Measurements from ENCODE around the gene POMZP3. TPM values are rescaled to one million over a fixed set of nuclear protein-coding genes. Genes with fewer than 3 reads are reported as not detected.
A peak's percentile ranks its signal among the peaks of the same experiment; 100 is the strongest.
"Not testable (repeated sequence)": the region's sequence is repeated elsewhere in the genome, so short reads cannot be mapped to it uniquely, and the experiment has no call there.

The POMZP3 gene
- total RNA-seq = 1 to 10 TPM in 1 of 2 donors, under 1 TPM in 1; 0.67 to 1.9 TPM
- 1 to 10 TPM; 1.8 to 3.0 TPM for polyA plus RNA-seq

DNA sequence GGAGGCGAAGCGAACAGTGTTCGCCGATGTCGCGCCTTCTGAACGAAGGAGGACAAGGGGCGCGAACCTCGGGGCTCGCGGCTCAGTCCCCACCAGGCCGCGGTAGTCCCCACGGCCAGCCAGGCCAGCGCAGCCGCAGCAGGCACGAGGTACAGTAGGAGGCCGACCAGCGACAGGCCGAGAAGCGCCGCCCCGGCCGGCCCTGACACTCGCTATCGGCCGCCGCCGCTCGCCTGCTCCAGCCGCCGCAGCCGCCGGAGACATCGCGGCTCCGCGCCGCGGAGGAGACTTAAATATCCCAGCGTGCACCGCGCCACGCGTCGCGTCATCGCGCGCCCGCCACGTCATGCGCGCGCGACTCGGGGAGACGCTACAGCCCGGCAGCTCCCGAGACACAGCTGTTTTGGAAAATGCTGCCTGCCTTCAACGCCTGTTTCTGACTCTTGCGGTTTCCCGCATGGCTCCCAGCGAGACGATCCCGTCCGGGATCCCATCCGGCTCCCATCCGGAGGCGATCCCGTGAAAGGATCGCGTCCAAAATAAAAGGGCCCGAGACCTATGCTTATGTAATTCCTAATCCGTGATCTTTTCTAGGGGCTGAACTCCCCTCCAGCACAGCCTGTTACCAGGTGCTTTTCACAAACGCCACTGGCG is at the start of gene POMZP3:
POMZP3 (minus strand) TSS at position 291 of the 654 bp plus-strand sequence. CDS start 1,215 bp downstream, outside the sequence.
- not testable (repeated sequence) for H3K36me3 ChIP-seq (ENCODE audit: control insufficient read depth in 4 of 4, insufficient read depth in 3 of 4, low read depth in 1 of 4, low read length in 3 of 4); H3K4me1 ChIP-seq (ENCODE audit: control insufficient read depth in 4 of 4, insufficient read depth in 4 of 4, low read length in 3 of 4); H3K27me3 ChIP-seq (ENCODE audit: control insufficient read depth in 4 of 4, insufficient read depth in 4 of 4, low read length in 3 of 4); H3K9me3 ChIP-seq (ENCODE audit: control insufficient read depth in 4 of 4, low read length in 3 of 4)
- peak within 1 kb of the TSS; percentile 54 to 60 (median 57) for H3K4me3 ChIP-seq (ENCODE audit: low read depth in 1 of 3, low read length in 3 of 3)
- peak within 1 kb of the TSS; percentile 53 to 81 for H3K9ac ChIP-seq (ENCODE audit: low read depth in 1 of 2, low read length in 2 of 2)
- WGBS = under 1% methylated on average over 37 of the region's 78 CpGs
- H3K27ac ChIP-seq (ENCODE audit: low read depth in 1 of 2, low read length in 2 of 2) = peak within 1 kb of the TSS; percentile 64 to 69
- DNase-seq (ENCODE audit: low spot score) = peak; percentile 57

DNA sequence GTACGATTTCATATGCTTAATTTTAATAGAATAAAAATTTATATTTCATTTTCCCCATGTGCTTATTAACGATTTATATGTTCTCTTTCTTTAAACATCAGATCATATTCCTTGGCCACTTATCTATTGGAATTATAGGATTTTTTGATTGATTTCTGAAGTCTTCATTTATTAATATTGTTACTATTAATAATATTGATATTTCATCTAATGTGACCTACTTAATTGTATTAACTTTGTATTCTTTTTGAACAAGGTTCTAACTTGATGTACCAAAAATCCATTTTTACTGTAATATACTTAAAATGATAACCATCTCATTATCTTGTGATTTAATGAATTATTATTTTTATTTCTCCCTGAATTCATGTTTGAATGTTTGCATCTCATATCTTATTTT is 48.7 kb upstream of the POMZP3 start:
- H3K36me3 ChIP-seq (ENCODE audit: control insufficient read depth in 4 of 4, insufficient read depth in 3 of 4, low read depth in 1 of 4, low read length in 3 of 4); DNase-seq (ENCODE audit: low spot score); H3K4me1 ChIP-seq (ENCODE audit: control insufficient read depth in 4 of 4, insufficient read depth in 4 of 4, low read length in 3 of 4); H3K27ac ChIP-seq (ENCODE audit: low read depth in 1 of 2, low read length in 2 of 2); H3K27me3 ChIP-seq (ENCODE audit: control insufficient read depth in 4 of 4, insufficient read depth in 4 of 4, low read length in 3 of 4); H3K4me3 ChIP-seq (ENCODE audit: low read depth in 1 of 3, low read length in 3 of 3); H3K9me3 ChIP-seq (ENCODE audit: control insufficient read depth in 4 of 4, low read length in 3 of 4); H3K9ac ChIP-seq (ENCODE audit: low read depth in 1 of 2, low read length in 2 of 2): not testable (repeated sequence)
- WGBS = 87% methylated on average over 2 of the region's 2 CpGs

DNA sequence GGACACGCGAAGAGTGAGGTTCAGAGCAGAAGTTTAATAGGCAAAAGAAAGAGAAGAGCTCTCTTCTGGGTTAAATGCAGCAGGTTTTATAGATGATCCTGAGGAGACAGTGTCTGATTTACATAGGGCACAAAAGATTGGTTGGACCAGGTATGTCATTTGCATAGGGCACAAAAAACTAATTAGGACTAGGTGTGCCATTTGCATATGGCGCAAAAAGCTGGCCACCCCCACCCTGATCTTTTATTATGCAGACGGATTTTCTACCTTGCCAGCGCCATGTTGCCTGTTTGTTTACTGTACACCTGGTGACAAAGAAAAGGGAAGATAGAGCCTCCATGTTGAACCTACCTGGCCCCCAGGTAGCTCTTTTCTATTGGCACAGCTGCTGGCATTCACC is 46.3 kb upstream of the POMZP3 start:
- not testable (repeated sequence) for H3K4me1 ChIP-seq (ENCODE audit: control insufficient read depth in 4 of 4, insufficient read depth in 4 of 4, low read length in 3 of 4); H3K27me3 ChIP-seq (ENCODE audit: control insufficient read depth in 4 of 4, insufficient read depth in 4 of 4, low read length in 3 of 4); H3K27ac ChIP-seq (ENCODE audit: low read depth in 1 of 2, low read length in 2 of 2); DNase-seq (ENCODE audit: low spot score); H3K9ac ChIP-seq (ENCODE audit: low read depth in 1 of 2, low read length in 2 of 2); H3K9me3 ChIP-seq (ENCODE audit: control insufficient read depth in 4 of 4, low read length in 3 of 4); H3K36me3 ChIP-seq (ENCODE audit: control insufficient read depth in 4 of 4, insufficient read depth in 3 of 4, low read depth in 1 of 4, low read length in 3 of 4); H3K4me3 ChIP-seq (ENCODE audit: low read depth in 1 of 3, low read length in 3 of 3)
- 96% methylated on average over 5 of the region's 5 CpGs for whole genome bisulfite sequencing

DNA sequence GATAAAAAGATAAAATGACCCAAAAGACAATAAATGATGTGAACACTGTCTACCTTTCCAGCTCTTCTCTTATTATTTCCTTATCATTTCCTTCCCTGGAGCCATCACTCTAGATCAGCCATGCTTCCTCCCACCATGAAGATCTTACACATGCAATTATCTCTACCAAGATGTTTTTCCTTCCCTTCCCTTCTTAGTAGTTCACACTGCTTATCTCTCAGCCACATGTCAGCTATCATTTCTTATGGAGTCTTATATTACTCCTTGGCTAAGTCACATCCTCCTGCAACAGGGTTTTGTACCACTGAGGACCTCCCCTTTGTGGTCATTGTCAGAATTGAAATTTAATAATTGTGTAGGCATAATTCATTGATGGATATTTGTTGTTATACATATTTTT is 32.1 kb upstream of the POMZP3 start:
- H3K36me3 ChIP-seq (ENCODE audit: control insufficient read depth in 4 of 4, insufficient read depth in 3 of 4, low read depth in 1 of 4, low read length in 3 of 4); H3K9me3 ChIP-seq (ENCODE audit: control insufficient read depth in 4 of 4, low read length in 3 of 4); H3K9ac ChIP-seq (ENCODE audit: low read depth in 1 of 2, low read length in 2 of 2); H3K27me3 ChIP-seq (ENCODE audit: control insufficient read depth in 4 of 4, insufficient read depth in 4 of 4, low read length in 3 of 4); H3K27ac ChIP-seq (ENCODE audit: low read depth in 1 of 2, low read length in 2 of 2); DNase-seq (ENCODE audit: low spot score); H3K4me1 ChIP-seq (ENCODE audit: control insufficient read depth in 4 of 4, insufficient read depth in 4 of 4, low read length in 3 of 4); H3K4me3 ChIP-seq (ENCODE audit: low read depth in 1 of 3, low read length in 3 of 3): not testable (repeated sequence)

DNA sequence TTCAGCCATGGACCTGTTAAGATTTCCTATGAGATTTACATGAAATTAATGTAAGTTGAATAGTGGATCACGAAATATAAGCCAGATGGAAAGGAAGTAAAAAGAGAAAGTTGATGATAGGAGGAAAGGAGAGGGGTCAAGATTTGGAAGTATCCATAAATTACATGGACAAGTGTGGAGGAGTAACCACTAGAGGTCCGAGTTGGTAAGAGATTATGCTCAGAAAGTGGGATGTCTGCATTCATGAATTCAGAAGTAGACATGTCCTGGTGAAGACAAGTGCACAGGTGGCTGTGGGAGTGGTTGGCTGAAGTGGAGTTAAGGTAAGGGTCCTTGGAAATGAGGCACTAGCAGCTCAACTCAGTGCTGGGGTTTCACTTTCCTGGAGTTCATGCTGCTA is 29.3 kb upstream of the POMZP3 start:
- not testable (repeated sequence) for H3K9me3 ChIP-seq (ENCODE audit: control insufficient read depth in 4 of 4, low read length in 3 of 4); DNase-seq (ENCODE audit: low spot score); H3K4me1 ChIP-seq (ENCODE audit: control insufficient read depth in 4 of 4, insufficient read depth in 4 of 4, low read length in 3 of 4); H3K36me3 ChIP-seq (ENCODE audit: control insufficient read depth in 4 of 4, insufficient read depth in 3 of 4, low read depth in 1 of 4, low read length in 3 of 4); H3K27me3 ChIP-seq (ENCODE audit: control insufficient read depth in 4 of 4, insufficient read depth in 4 of 4, low read length in 3 of 4); H3K4me3 ChIP-seq (ENCODE audit: low read depth in 1 of 3, low read length in 3 of 3); H3K9ac ChIP-seq (ENCODE audit: low read depth in 1 of 2, low read length in 2 of 2); H3K27ac ChIP-seq (ENCODE audit: low read depth in 1 of 2, low read length in 2 of 2)
- 69% methylated on average over 2 of the region's 2 CpGs for WGBS

DNA sequence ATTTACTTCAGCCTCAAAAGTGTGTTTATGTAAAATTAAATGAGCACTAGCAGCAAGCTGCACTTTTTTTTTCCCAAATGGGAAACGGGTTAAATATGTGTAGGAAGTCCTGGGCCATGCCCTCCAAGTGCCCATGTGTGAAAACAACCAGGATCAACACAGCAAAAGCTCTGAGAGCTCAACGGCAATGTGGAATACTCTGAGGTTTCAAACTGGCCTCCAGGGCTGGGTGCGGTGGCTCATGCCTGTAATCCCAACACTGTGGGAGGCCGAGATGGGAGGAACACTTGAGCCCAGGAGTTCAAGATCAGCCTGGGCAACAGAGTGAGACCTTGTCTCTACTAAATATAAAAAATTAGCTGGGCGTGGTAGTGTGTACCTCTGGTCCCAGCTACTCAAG is 15.5 kb upstream of the POMZP3 start:
- DNase-seq (ENCODE audit: low spot score); H3K27me3 ChIP-seq (ENCODE audit: control insufficient read depth in 4 of 4, insufficient read depth in 4 of 4, low read length in 3 of 4); H3K4me3 ChIP-seq (ENCODE audit: low read depth in 1 of 3, low read length in 3 of 3); H3K9me3 ChIP-seq (ENCODE audit: control insufficient read depth in 4 of 4, low read length in 3 of 4); H3K9ac ChIP-seq (ENCODE audit: low read depth in 1 of 2, low read length in 2 of 2); H3K36me3 ChIP-seq (ENCODE audit: control insufficient read depth in 4 of 4, insufficient read depth in 3 of 4, low read depth in 1 of 4, low read length in 3 of 4); H3K4me1 ChIP-seq (ENCODE audit: control insufficient read depth in 4 of 4, insufficient read depth in 4 of 4, low read length in 3 of 4); H3K27ac ChIP-seq (ENCODE audit: low read depth in 1 of 2, low read length in 2 of 2): not testable (repeated sequence)
- WGBS = 88% methylated on average over 1 of the region's 5 CpGs
